ENCODE measurements around the gene EPX.

- TF ChIP-seq CTCF (IDR thresholded peaks at IDR 0.05; ENCODE audit: low read depth, low read length) (no peak), POLR2A (IDR thresholded peaks at IDR 0.05; ENCODE audit: extremely low read depth, insufficient read length) (no peak), MYC (IDR thresholded peaks at IDR 0.05; ENCODE audit: low read depth, low read length) (no peak)
These were observed 10.7 kb upstream of the EPX start for GRCh38 chr17:58181796-58182195.
